GM12878 (cell line): Measurements from ENCODE around the gene MCFD2.

ENCODE experiments used
- ATF3 ChIP-seq: IDR thresholded peaks from 2 replicates; pipeline ENCODE4 v1.6.1; 2011; ENCODE audit warnings: low read depth, mild to moderate bottlenecking, low read length, moderate library complexity, borderline replicate concordance; ENCODE audit errors: extremely low read depth
- EZH2 ChIP-seq: IDR thresholded peaks from 2 replicates; pipeline ENCODE4 v1.6.1; 2012; ENCODE audit warnings: low read depth, mild to moderate bottlenecking, control low read depth, inconsistent platforms, low read length, borderline replicate concordance; ENCODE audit not compliant: control insufficient read depth
- NR2C1 ChIP-seq: fragments of 450-650 bp; IDR thresholded peaks from 2 replicates; pipeline ENCODE4 v1.6.1; 2017; ENCODE audit warnings: antibody characterized with exemption, mild to moderate bottlenecking, moderate library complexity
- POLR2AphosphoS2 ChIP-seq: IDR thresholded peaks from 2 replicates; pipeline ENCODE4 v1.6.1; 2011; ENCODE audit warnings: low read depth, mild to moderate bottlenecking, low read length, improper control_type of control experiment, moderate library complexity
- RAD21 ChIP-seq: IDR thresholded peaks from 2 replicates; pipeline ENCODE4 v1.6.1; 2011; ENCODE audit warnings: mild to moderate bottlenecking, low read depth, low read length, moderate library complexity; ENCODE audit not compliant: insufficient read depth
- TCF7 ChIP-seq: IDR thresholded peaks from 2 replicates; pipeline ENCODE4 v1.6.1; 2014; ENCODE audit warnings: antibody characterized with exemption, borderline replicate concordance
- ZBTB33 ChIP-seq: fragments of 450-650 bp; IDR thresholded peaks from 2 replicates; pipeline ENCODE4 v1.6.1; 2017; ENCODE audit warnings: mild to moderate bottlenecking

GRCh38 chr2:46964835-46965560 lies 49.4 kb upstream of the MCFD2 start:
- TF ChIP-seq ZBTB33 (no peak), TCF7 (no peak), ATF3 (no peak), NR2C1 (no peak), EZH2 (no peak), POLR2AphosphoS2 (no peak), RAD21 (no peak)
